H9 (cell line): ENCODE measurements around the gene SLC25A25. TPM values are rescaled to one million over a fixed set of nuclear protein-coding genes. Genes with fewer than 3 reads are reported as not detected.

Experiments used
- DNase-seq: peaks from one replicate; pipeline ENCODE4 v3.0.0-alpha.2; 2017
- H2AFZ ChIP-seq: one replicate; pipeline ENCODE4 v1.6.1; 2013; ENCODE audit warnings: mild to moderate bottlenecking, low read length, control low read depth, moderate library complexity
- H2AK5ac ChIP-seq: 2 replicates; pipeline ENCODE4 v1.6.1; 2013; ENCODE audit warnings: low read length, control low read depth, mixed read lengths; ENCODE audit not compliant: insufficient read length
- H2BK120ac ChIP-seq: one replicate; pipeline ENCODE4 v1.6.1; 2013; ENCODE audit warnings: low read depth, mild to moderate bottlenecking, low read length, control low read depth, inconsistent platforms; ENCODE audit not compliant: poor library complexity, severe bottlenecking
- H2BK12ac ChIP-seq: 2 replicates; pipeline ENCODE4 v1.6.1; 2013; ENCODE audit warnings: low read length, control low read depth, mixed read lengths, low read depth; ENCODE audit not compliant: insufficient read length
- H2BK15ac ChIP-seq: 2 replicates; pipeline ENCODE4 v1.6.1; 2013; ENCODE audit warnings: low read depth, low read length, control low read depth
- H2BK20ac ChIP-seq: one replicate; pipeline ENCODE4 v1.6.1; 2013; ENCODE audit warnings: low read depth, mild to moderate bottlenecking, low read length, control low read depth, inconsistent platforms; ENCODE audit not compliant: poor library complexity, severe bottlenecking
- H2BK5ac ChIP-seq: 2 replicates; pipeline ENCODE4 v1.6.1; 2013; ENCODE audit warnings: low read length, control low read depth, mixed read lengths; ENCODE audit not compliant: insufficient read length
- H3K14ac ChIP-seq: 2 replicates; pipeline ENCODE4 v1.6.1; 2013; ENCODE audit warnings: low read length, control low read depth; ENCODE audit not compliant: insufficient read depth
- H3K18ac ChIP-seq: 2 replicates; pipeline ENCODE4 v1.6.1; 2013; ENCODE audit warnings: low read depth, mild to moderate bottlenecking, mixed read lengths, low read length, control low read depth; ENCODE audit not compliant: insufficient read length
- H3K23ac ChIP-seq: 2 replicates; pipeline ENCODE4 v1.6.1; 2013; ENCODE audit warnings: low read length, control low read depth, mixed read lengths, low read depth; ENCODE audit not compliant: insufficient read length
- H3K23me2 ChIP-seq: 2 replicates; pipeline ENCODE4 v1.6.1; 2013; ENCODE audit warnings: low read depth, mild to moderate bottlenecking, mixed read lengths, low read length, control low read depth; ENCODE audit not compliant: insufficient read length, poor library complexity, severe bottlenecking
- H3K27ac ChIP-seq: 2 replicates; pipeline ENCODE4 v1.5.1; 2013; ENCODE audit warnings: low read length, control low read depth, mixed read lengths, low read depth; ENCODE audit not compliant: insufficient read length
- H3K27me3 ChIP-seq: 2 replicates; pipeline ENCODE4 v1.6.1; 2013; ENCODE audit warnings: low read length, control low read depth, inconsistent platforms; ENCODE audit not compliant: insufficient read depth
- H3K4ac ChIP-seq: 2 replicates; pipeline ENCODE4 v1.6.1; 2013; ENCODE audit warnings: low read depth, mild to moderate bottlenecking, control low read depth, inconsistent platforms, low read length, moderate library complexity
- H3K4me1 ChIP-seq: 2 replicates; pipeline ENCODE4 v1.6.1; 2013; ENCODE audit warnings: low read length, control low read depth, inconsistent platforms; ENCODE audit not compliant: insufficient read depth
- H3K4me2 ChIP-seq: 2 replicates; pipeline ENCODE4 v1.6.1; 2013; ENCODE audit warnings: low read length, control low read depth, mixed read lengths; ENCODE audit not compliant: insufficient read length, insufficient read depth
- H3K56ac ChIP-seq: 2 replicates; pipeline ENCODE4 v1.6.1; 2013; ENCODE audit warnings: low read depth, mild to moderate bottlenecking, mixed read lengths, low read length, control low read depth; ENCODE audit not compliant: insufficient read length
- H3K79me1 ChIP-seq: 2 replicates; pipeline ENCODE4 v1.6.1; 2013; ENCODE audit warnings: low read depth, mild to moderate bottlenecking, moderate library complexity, low read length, control low read depth, inconsistent platforms; ENCODE audit not compliant: insufficient read depth, poor library complexity, severe bottlenecking
- H3K79me2 ChIP-seq: 2 replicates; pipeline ENCODE4 v1.6.1; 2013; ENCODE audit warnings: low read length, control low read depth, inconsistent platforms; ENCODE audit not compliant: insufficient read depth
- H3K9ac ChIP-seq: 2 replicates; pipeline ENCODE4 v1.6.1; 2013; ENCODE audit warnings: low read length, control low read depth, mixed read lengths; ENCODE audit not compliant: insufficient read length; ENCODE audit errors: extremely low read depth
- H3K9me3 ChIP-seq: one replicate; pipeline ENCODE4 v1.6.1; 2013; ENCODE audit warnings: low read depth, low read length, inconsistent platforms; ENCODE audit not compliant: control insufficient read depth
- H3T11ph ChIP-seq: one replicate; pipeline ENCODE4 v1.6.1; 2013; ENCODE audit warnings: mild to moderate bottlenecking, low read length, control low read depth, inconsistent platforms
- H4K20me1 ChIP-seq: one replicate; pipeline ENCODE4 v1.6.1; 2013; ENCODE audit not compliant: control insufficient read depth, insufficient read length, insufficient read depth
- H4K5ac ChIP-seq: 2 replicates; pipeline ENCODE4 v1.6.1; 2013; ENCODE audit warnings: low read depth, mild to moderate bottlenecking, mixed read lengths, low read length, control low read depth; ENCODE audit not compliant: insufficient read length
- H4K8ac ChIP-seq: replicated peaks from 2 replicates; pipeline ENCODE4 v1.6.1; 2013; ENCODE audit warnings: low read length, control low read depth, mixed read lengths, low read depth; ENCODE audit not compliant: insufficient read length
- H4K91ac ChIP-seq: 2 replicates; pipeline ENCODE4 v1.6.1; 2013; ENCODE audit warnings: low read depth, mild to moderate bottlenecking, moderate library complexity, mixed read lengths, low read length, control low read depth; ENCODE audit not compliant: insufficient read length
- H3K27ac Mint-ChIP-seq, 3 experiments: 2 replicates in 2 of 3; 3 replicates in 1 of 3; pipeline ENCODE4 v1.8.0; 2020 to 2021; ENCODE audit warnings: mixed read lengths in 3 of 3, mild to moderate bottlenecking in 1 of 3, moderate library complexity in 1 of 3
- H3K27me3 Mint-ChIP-seq: 2 replicates; pipeline ENCODE4 v1.8.0; 2021; ENCODE audit warnings: low read depth, mild to moderate bottlenecking, moderate library complexity, mixed read lengths
- H3K36me3 Mint-ChIP-seq, 3 experiments: 2 replicates in 2 of 3; 3 replicates in 1 of 3; pipeline ENCODE4 v1.8.0; 2020 to 2021; ENCODE audit warnings: low read depth in 3 of 3, mixed read lengths in 3 of 3; ENCODE audit not compliant: insufficient read depth in 1 of 3
- H3K4me1 Mint-ChIP-seq, 2 experiments: 2 replicates each; pipeline ENCODE4 v1.8.0; 2020; ENCODE audit warnings: mixed read lengths in 2 of 2
- H3K4me3 Mint-ChIP-seq, 2 experiments: 2 replicates in 1 of 2; 3 replicates in 1 of 2; pipeline ENCODE4 v1.8.0; 2020 to 2021; ENCODE audit warnings: mild to moderate bottlenecking in 2 of 2, mixed read lengths in 2 of 2, moderate library complexity in 1 of 2
- H3K9me3 Mint-ChIP-seq, 2 experiments: 2 replicates in 1 of 2; 3 replicates in 1 of 2; pipeline ENCODE4 v1.8.0; 2020; ENCODE audit warnings: mild to moderate bottlenecking in 2 of 2, mixed read lengths in 2 of 2, moderate library complexity in 1 of 2
- WGBS: extraction: QIAGEN DNeasy Blood & Tissue Kit; methylation state at CpG from one replicate; pipeline ENCODE4 v1.1.7; 2013; ENCODE audit warnings: missing lambda C conversion rate, low lambda C conversion rate, mixed read lengths; ENCODE audit not compliant: insufficient read length; ENCODE audit errors: extremely low coverage; 5-methylcytosine and 5-hydroxymethylcytosine counted together
- total RNA-seq: library from RNA; stranded (reverse); gene quantifications from 2 replicates; pipeline ENCODE4 v1.2.1, GENCODE V29; 2021
- TF ChIP-seq, protein P1 (sequence below): fragments of 200-600 bp; sonication (generic); conservative IDR thresholded peaks from 3 replicates; pipeline ENCODE4 v1.8.0; 2021; ENCODE audit warnings: antibody characterized with exemption, mild to moderate bottlenecking

SLC25A25 gene
- total RNA-seq, 1 experiment from 2014 or later, result 16.9 TPM

DNA sequence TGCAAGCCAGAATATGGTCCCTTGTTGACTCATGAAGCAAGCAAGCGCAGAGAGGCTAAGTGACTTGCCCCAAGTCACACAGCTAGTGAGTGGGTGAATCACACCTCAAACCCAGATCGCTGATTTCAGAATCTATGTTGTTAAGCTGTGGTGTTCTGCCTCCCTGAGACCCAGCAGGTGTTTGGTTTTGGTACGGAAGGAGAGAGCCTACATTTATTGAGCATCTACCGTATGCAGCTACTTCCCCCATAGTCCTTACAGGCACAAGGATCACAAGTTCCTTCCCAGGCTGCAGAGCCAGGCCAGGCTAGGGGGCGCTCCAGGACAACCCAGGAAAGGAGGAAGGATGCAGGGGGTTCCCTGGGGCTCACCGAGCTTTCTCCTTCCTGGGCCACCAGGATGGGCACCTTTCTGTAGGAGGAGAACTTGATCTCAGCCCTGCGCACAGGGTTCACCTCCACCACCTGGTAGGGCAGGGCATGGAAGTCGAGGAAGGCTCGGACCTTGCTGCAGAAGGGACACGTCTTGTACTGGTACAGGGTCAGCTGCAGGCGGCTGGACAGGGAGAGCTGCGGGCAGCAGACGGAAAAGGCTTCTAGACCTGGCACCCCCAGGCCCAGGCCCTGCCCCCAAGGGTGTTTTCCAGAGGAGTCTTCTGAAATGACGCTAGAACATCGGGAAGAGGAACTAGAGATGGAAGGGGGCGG, 57.0 kb downstream of the SLC25A25 start:
- no CpG with 5 or more reads among the region's 16 CpGs for WGBS
- H2AK5ac ChIP-seq, result no peak overlapping the region
- H2BK12ac ChIP-seq, result no peak overlapping the region

More for the DNA sequence above, 57.0 kb downstream of the SLC25A25 start:
- H3K4me2 ChIP-seq, result no peak overlapping the region
- no peak overlapping the region for H4K91ac ChIP-seq
- Mint-ChIP-seq H3K36me3 (peaks cover 26 to 44% (median 38%) of the 10 kb centered on the region in 3 experiments), H3K4me3 (peak overlapping the region; percentile 41 to 57; a peak in 4 of 5 replicates), H3K27ac (no peak overlapping the region; a peak in 1 of 7 replicates), H3K9me3 (peaks cover 9 to 12% of the 10 kb centered on the region in 2 experiments), H3K4me1 (peaks cover 13 to 16% of the 10 kb centered on the region in 2 experiments), H3K27me3 (peaks cover 14% of the 10 kb centered on the region)
- H3K18ac ChIP-seq, result no peak overlapping the region
- DNase-seq, result peak; percentile 88
- 0 out of 2 replicates have a peak, but pooled peaks cover 3% of the 10 kb centered on the region for H3K27me3 ChIP-seq
- H3T11ph ChIP-seq, result no peak overlapping the region
- no peak overlapping the region for H2BK5ac ChIP-seq
- no peak overlapping the region for H3K9ac ChIP-seq
- H2BK20ac ChIP-seq, result no peak overlapping the region
- H3K79me1 ChIP-seq, result no peaks in the 10 kb centered on the region
- no peaks in the 10 kb centered on the region for H3K79me2 ChIP-seq
- no peaks in the 10 kb centered on the region for H3K4me1 ChIP-seq
- peaks cover 12% of the 10 kb centered on the region for H3K23me2 ChIP-seq
- no peak overlapping the region for H3K23ac ChIP-seq
- H3K4ac ChIP-seq, result no peak overlapping the region
- H3K27ac ChIP-seq, result no peak overlapping the region
- H3K14ac ChIP-seq, result no peak overlapping the region
- H4K20me1 ChIP-seq, result no peaks in the 10 kb centered on the region
- H2BK120ac ChIP-seq, result no peak overlapping the region
- no peak overlapping the region for H4K5ac ChIP-seq
- H3K56ac ChIP-seq, result no peak overlapping the region
- H2BK15ac ChIP-seq, result no peak overlapping the region
- TF ChIP-seq, protein P1, sequence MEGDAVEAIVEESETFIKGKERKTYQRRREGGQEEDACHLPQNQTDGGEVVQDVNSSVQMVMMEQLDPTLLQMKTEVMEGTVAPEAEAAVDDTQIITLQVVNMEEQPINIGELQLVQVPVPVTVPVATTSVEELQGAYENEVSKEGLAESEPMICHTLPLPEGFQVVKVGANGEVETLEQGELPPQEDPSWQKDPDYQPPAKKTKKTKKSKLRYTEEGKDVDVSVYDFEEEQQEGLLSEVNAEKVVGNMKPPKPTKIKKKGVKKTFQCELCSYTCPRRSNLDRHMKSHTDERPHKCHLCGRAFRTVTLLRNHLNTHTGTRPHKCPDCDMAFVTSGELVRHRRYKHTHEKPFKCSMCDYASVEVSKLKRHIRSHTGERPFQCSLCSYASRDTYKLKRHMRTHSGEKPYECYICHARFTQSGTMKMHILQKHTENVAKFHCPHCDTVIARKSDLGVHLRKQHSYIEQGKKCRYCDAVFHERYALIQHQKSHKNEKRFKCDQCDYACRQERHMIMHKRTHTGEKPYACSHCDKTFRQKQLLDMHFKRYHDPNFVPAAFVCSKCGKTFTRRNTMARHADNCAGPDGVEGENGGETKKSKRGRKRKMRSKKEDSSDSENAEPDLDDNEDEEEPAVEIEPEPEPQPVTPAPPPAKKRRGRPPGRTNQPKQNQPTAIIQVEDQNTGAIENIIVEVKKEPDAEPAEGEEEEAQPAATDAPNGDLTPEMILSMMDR, result peak; percentile 87
- no peaks in the 10 kb centered on the region for H3K9me3 ChIP-seq
- H2AFZ ChIP-seq, result no peak overlapping the region
- no peak overlapping the region for H4K8ac ChIP-seq
